WERI-Rb-1 (cell line): ENCODE measurements around the gene SUPT16H.

Source experiments
- DNase-seq: peaks from one replicate; pipeline ENCODE4 v3.0.0-alpha.2; 2020
- H3K27ac ChIP-seq: fragments of 250-450 bp; sonication (Bioruptor Pico); 2 replicates; pipeline ENCODE4 v1.5.1; 2020; ENCODE audit warnings: mild to moderate bottlenecking, moderate library complexity
- H3K27me3 ChIP-seq: fragments of 250-450 bp; sonication (Bioruptor Pico); 2 replicates; pipeline ENCODE4 v1.5.1; 2021; ENCODE audit warnings: mild to moderate bottlenecking, low read depth, moderate library complexity; ENCODE audit not compliant: insufficient read depth, severe bottlenecking
- H3K36me3 ChIP-seq: fragments of 250-450 bp; sonication (Bioruptor Pico); 2 replicates; pipeline ENCODE4 v1.5.1; 2020; ENCODE audit warnings: mild to moderate bottlenecking, moderate library complexity
- H3K4me3 ChIP-seq: 2 replicates; pipeline ENCODE4 v1.5.1; 2011; ENCODE audit warnings: low read depth, mild to moderate bottlenecking, control low read depth, low read length
- H3K9me3 ChIP-seq: fragments of 250-450 bp; sonication (Bioruptor Pico); 2 replicates; pipeline ENCODE4 v1.5.1; 2021; ENCODE audit warnings: mild to moderate bottlenecking, moderate library complexity; ENCODE audit not compliant: severe bottlenecking
- TF ChIP-seq, protein P1 (sequence below): IDR thresholded peaks from 2 replicates; pipeline ENCODE4 v1.5.1; 2011; ENCODE audit warnings: low read depth, mild to moderate bottlenecking, control low read depth, inconsistent platforms, low read length

The SUPT16H gene

DNA sequence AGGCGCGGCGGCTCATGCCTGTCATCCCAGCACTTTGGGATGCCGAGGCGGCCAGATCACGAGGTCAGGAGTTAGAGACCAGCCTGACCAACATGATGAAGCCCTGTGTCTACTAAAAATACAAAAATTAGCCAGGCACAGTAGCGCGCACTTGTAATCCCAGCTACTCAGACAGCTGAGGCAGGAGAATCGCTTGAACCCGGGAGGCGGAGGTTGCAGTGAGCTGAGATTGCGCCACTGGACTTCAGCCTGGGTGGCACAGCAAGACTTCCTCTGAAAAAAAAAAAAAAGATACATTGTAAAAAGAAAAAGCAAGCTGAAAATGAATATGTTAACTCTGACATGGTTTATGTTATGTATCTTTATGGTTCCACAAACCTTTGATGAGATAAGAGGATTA lies 70.3 kb downstream of the SUPT16H start:
- no peak overlapping the region for H3K27ac ChIP-seq

DNA sequence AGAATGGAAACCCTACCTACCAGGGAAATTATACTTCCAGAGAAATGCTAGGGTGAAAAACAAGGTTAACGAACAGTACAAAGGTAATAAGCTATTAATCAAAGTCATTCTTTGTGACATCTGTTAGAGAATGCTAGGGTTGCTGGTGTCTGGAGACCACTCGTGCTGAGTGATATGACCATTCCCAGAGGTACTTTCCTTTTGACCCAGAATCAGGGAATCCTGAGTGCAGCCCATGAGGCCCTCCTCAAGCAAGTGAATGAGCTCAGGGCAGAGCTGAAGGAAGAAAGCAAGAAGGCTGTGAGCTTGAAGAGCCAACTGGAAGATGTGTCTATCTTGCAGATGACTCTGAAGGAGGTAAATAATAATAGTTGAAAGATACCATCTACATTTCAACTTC lies 72.2 kb downstream of the SUPT16H start:
- Histone ChIP-seq H3K4me3 (no peak overlapping the region), H3K27me3 (no peaks in the 10 kb centered on the region), H3K36me3 (peaks cover 7% of the 10 kb centered on the region), H3K27ac (no peak overlapping the region), H3K9me3 (no peaks in the 10 kb centered on the region)
- TF ChIP-seq, protein P1, sequence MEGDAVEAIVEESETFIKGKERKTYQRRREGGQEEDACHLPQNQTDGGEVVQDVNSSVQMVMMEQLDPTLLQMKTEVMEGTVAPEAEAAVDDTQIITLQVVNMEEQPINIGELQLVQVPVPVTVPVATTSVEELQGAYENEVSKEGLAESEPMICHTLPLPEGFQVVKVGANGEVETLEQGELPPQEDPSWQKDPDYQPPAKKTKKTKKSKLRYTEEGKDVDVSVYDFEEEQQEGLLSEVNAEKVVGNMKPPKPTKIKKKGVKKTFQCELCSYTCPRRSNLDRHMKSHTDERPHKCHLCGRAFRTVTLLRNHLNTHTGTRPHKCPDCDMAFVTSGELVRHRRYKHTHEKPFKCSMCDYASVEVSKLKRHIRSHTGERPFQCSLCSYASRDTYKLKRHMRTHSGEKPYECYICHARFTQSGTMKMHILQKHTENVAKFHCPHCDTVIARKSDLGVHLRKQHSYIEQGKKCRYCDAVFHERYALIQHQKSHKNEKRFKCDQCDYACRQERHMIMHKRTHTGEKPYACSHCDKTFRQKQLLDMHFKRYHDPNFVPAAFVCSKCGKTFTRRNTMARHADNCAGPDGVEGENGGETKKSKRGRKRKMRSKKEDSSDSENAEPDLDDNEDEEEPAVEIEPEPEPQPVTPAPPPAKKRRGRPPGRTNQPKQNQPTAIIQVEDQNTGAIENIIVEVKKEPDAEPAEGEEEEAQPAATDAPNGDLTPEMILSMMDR: no peak
- DNase-seq: no peak

More for the DNA sequence above, 70.3 kb downstream of the SUPT16H start:
- Histone ChIP-seq H3K27me3 (no peaks in the 10 kb centered on the region), H3K9me3 (no peaks in the 10 kb centered on the region), H3K36me3 (no peaks in the 10 kb centered on the region; the same call in 1 of the 2 replicates), H3K4me3 (no peak overlapping the region)
- TF ChIP-seq, protein P1: no peak
- no peak for DNase-seq

DNA sequence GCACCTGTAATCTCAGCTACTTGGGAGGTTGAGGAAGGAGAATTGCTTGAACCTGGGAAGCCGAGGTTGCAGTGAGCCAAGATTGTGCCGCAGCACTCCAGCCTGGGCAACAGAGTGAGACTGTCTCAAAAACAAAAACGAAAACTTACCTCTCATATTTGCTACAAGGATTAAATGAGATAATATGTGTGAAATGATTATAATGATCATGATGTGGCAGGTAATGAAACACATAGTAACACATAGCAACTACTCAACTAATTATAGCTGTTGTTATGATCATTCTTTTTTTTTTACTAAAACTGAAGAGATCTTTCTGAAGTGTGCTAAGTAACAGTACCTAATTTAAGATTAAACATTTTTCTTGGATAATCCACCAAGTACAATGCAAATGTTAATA lies 73.9 kb downstream of the SUPT16H start:
- H3K9me3 ChIP-seq: no peaks in the 10 kb centered on the region
- TF ChIP-seq, protein P1: no peak
- no peak overlapping the region for H3K27ac ChIP-seq
- DNase-seq: no peak
- H3K4me3 ChIP-seq: no peak overlapping the region
- H3K36me3 ChIP-seq: peaks cover 12% of the 10 kb centered on the region
- H3K27me3 ChIP-seq: no peaks in the 10 kb centered on the region

DNA sequence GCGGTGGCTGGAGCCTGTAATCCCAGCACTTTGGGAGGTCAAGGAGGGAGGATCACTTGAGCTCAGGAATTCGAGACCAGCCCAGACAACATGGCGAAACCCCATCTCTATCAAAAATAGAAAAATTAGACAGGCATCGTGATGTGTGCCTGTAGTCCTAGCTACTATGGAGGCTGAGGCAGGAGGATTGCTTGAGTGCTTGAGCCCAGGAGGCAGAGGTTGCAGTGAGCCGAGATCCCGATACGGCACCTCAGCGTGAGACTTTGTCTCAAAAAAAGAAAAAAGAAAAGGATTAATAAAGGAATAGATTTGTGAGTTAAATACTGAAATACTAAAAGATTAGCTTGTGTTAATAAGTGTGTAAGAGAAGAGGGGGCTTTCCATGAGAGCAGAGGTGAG lies 74.6 kb downstream of the SUPT16H start:
- Histone ChIP-seq H3K36me3 (peaks cover 12% of the 10 kb centered on the region), H3K9me3 (no peaks in the 10 kb centered on the region), H3K27me3 (no peaks in the 10 kb centered on the region), H3K27ac (no peak overlapping the region), H3K4me3 (no peak overlapping the region)
- no peak for DNase-seq
- TF ChIP-seq, protein P1: no peak

DNA sequence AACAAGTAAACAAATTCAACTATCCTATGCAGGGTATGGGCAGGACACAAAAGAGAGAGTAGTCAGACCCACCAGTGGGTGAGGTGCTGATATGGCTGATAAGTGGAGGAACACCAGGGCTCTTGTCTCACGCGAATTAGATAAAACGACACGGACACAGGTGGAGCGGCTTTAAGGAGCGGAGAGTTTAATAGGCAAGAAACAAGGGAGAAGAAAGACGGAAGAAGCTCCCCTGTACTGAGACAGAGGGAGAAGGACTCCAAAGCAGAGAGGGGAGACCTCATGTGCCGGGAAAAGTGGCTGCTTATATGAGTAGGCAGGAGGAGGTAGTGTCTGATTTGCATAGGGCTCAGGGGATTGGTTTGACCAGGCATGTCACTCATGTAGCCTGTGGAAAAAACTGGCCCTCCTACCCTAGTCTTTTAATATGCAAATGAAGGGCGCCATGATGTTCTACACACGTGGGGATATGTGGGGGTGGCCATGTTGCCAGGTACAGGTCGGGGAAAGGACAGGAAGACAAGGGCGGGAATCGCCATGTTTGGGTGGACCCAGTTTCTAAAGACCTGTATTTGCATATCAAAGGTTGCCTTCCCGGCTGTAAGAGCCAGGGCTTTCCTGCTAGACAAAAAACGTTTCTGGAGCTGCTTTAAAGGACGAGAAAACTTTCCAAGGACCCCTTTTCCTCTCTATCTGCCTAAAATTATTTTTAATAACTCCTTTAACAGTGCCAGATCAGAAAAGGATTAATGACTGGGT lies 75.2 kb downstream of the SUPT16H start:
- H3K27ac ChIP-seq: peak overlapping the region; percentile 39; the same call in 1 of the 2 replicates
- H3K4me3 ChIP-seq: no peak overlapping the region
- H3K36me3 ChIP-seq: peaks cover 12% of the 10 kb centered on the region
- no peaks in the 10 kb centered on the region for H3K27me3 ChIP-seq
- H3K9me3 ChIP-seq: no peaks in the 10 kb centered on the region
- no peak for DNase-seq
- TF ChIP-seq, protein P1: no peak

DNA sequence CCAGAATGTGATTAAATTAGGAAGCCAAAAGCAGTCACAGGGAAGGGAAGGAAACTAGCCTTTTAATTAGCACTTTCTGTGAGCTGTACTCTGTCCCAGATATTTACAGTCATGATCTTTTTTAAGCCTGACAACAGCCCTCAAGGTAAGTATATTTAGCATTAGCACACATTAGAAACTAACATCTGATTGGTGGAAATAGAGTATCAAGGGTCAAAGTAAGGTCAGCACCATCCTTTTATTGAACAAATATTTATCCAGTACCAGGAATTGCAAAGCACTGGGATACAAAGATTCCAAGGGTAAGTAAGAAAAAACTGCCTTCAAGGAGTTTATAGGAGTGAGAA lies 75.7 kb downstream of the SUPT16H start:
- no peaks in the 10 kb centered on the region for H3K27me3 ChIP-seq
- H3K27ac ChIP-seq: peak overlapping the region; percentile 48; the same call in 1 of the 2 replicates
- peaks cover 16% of the 10 kb centered on the region for H3K36me3 ChIP-seq
- DNase-seq: no peak
- TF ChIP-seq, protein P1: no peak
- H3K4me3 ChIP-seq: no peak overlapping the region
- no peaks in the 10 kb centered on the region for H3K9me3 ChIP-seq
